GM19468 (cell line): ENCODE measurements around the gene CHN1.

Experiments
- ATAC-seq: cut with Tn5 transposase; IDR thresholded peaks from one replicate; pipeline ENCODE4 v1.9.1; 2021; ENCODE audit warnings: mild to moderate bottlenecking, moderate library complexity, moderate number of reproducible peaks; ENCODE audit not compliant: unreplicated experiment; ENCODE audit errors: extremely low read depth

The CHN1 gene

GRCh38 chr2:175012516-175012915 is 7.3 kb upstream of the CHN1 start:
- ATAC-seq, result no peak

- no peak for ATAC-seq
Measured at GRCh38 chr2:175011505-175011904, 6.3 kb upstream of the CHN1 start.

- no peak for ATAC-seq
Measured at GRCh38 chr2:175010848-175011254, 5.7 kb upstream of the CHN1 start.

GRCh38 chr2:175009917-175010621 is 4.9 kb upstream of the CHN1 start:
- ATAC-seq, result no peak

- ATAC-seq, result no peak
Measured at GRCh38 chr2:175008801-175009495, 3.8 kb upstream of the CHN1 start.

GRCh38 chr2:175008009-175008408 is 2.8 kb upstream of the CHN1 start:
- no peak for ATAC-seq

- no peak for ATAC-seq
Measured at GRCh38 chr2:175007510-175007909, 2.3 kb upstream of the CHN1 start.

GRCh38 chr2:175006281-175006680 is 1.1 kb upstream of the CHN1 start:
- no peak for ATAC-seq

- no peak for ATAC-seq
Measured at GRCh38 chr2:175005733-175006264, 618 bp upstream of the CHN1 start.

GRCh38 chr2:175004730-175004979 is 526 bp downstream of the CHN1 start:
- ATAC-seq, result no peak

- no peak for ATAC-seq
Measured at GRCh38 chr2:175003875-175004729, 1.1 kb downstream of the CHN1 start.

- no peak for ATAC-seq
Measured at GRCh38 chr2:175002547-175003274, 2.5 kb downstream of the CHN1 start.

- no peak for ATAC-seq
Measured at GRCh38 chr2:175001566-175001965, 3.6 kb downstream of the CHN1 start.

- ATAC-seq, result no peak
Measured at GRCh38 chr2:174997110-174997509, 8.1 kb downstream of the CHN1 start.

- no peak for ATAC-seq
Measured at GRCh38 chr2:174996622-174997021, 8.6 kb downstream of the CHN1 start.

- ATAC-seq, result no peak
Measured at GRCh38 chr2:174994381-174994780, 10.8 kb downstream of the CHN1 start.

- no peak for ATAC-seq
Measured at GRCh38 chr2:174992886-174993285, 12.3 kb downstream of the CHN1 start.

GRCh38 chr2:174985614-174986013 is 19.6 kb downstream of the CHN1 start:
- no peak for ATAC-seq

- no peak for ATAC-seq
Measured at GRCh38 chr2:174984561-174984960, 20.6 kb downstream of the CHN1 start.

GRCh38 chr2:174981331-174981730 is 23.9 kb downstream of the CHN1 start:
- ATAC-seq, result no peak
